NCI-H82 treated with DMSO at 0.1 percent for 48 hours (cell line): Measurements from ENCODE around the gene DAPP1.

Experiments
- DNase-seq: peaks from one replicate; lab custom pipeline; 2025; ENCODE audit not compliant: unreplicated experiment; lab: John Stamatoyannopoulos, UW

DAPP1 gene

GRCh38 chr4:99853190-99853589 is 36.6 kb downstream of the DAPP1 start:
- no peak for DNase-seq

- DNase-seq = no peak
Observed at GRCh38 chr4:99853999-99854398, 37.4 kb downstream of the DAPP1 start.

- no peak for DNase-seq
Observed at GRCh38 chr4:99855678-99856077, 39.1 kb downstream of the DAPP1 start.

- no peak for DNase-seq
Observed at GRCh38 chr4:99856166-99856565, 39.5 kb downstream of the DAPP1 start.

GRCh38 chr4:99857307-99857706 is 40.7 kb downstream of the DAPP1 start:
- no peak for DNase-seq

- no peak for DNase-seq
Observed at GRCh38 chr4:99859618-99860017, 43.0 kb downstream of the DAPP1 start.

- no peak for DNase-seq
Observed at GRCh38 chr4:99860521-99860920, 43.9 kb downstream of the DAPP1 start.

- DNase-seq = no peak
Observed at GRCh38 chr4:99861120-99861905, 44.7 kb downstream of the DAPP1 start.

- DNase-seq = no peak
Observed at GRCh38 chr4:99863804-99864203, 47.2 kb downstream of the DAPP1 start.

- no peak for DNase-seq
Observed at GRCh38 chr4:99868126-99868596, 51.5 kb downstream of the DAPP1 start.

- no peak for DNase-seq
Observed at GRCh38 chr4:99872570-99872969, 55.9 kb downstream of the DAPP1 start.

GRCh38 chr4:99875071-99875470 is 58.4 kb downstream of the DAPP1 start:
- DNase-seq = no peak

GRCh38 chr4:99876946-99877345 is 60.3 kb downstream of the DAPP1 start:
- no peak for DNase-seq

GRCh38 chr4:99878604-99879003 is 62.0 kb downstream of the DAPP1 start:
- DNase-seq = no peak

- DNase-seq = no peak
Observed at GRCh38 chr4:99879458-99879857, 62.8 kb downstream of the DAPP1 start.

GRCh38 chr4:99885063-99885664 is 68.5 kb downstream of the DAPP1 start:
- peak; percentile 1 for DNase-seq

GRCh38 chr4:99885687-99886086 is 69.1 kb downstream of the DAPP1 start:
- no peak for DNase-seq

GRCh38 chr4:99886146-99886545 is 69.5 kb downstream of the DAPP1 start:
- DNase-seq = peak; percentile 75

- DNase-seq = no peak
Observed at GRCh38 chr4:99887837-99888236, 71.2 kb downstream of the DAPP1 start.

- no peak for DNase-seq
Observed at GRCh38 chr4:99891351-99891750, 74.7 kb downstream of the DAPP1 start.

GRCh38 chr4:99893029-99893428 is 76.4 kb downstream of the DAPP1 start:
- DNase-seq = no peak

GRCh38 chr4:99893839-99894160 is 77.2 kb downstream of the DAPP1 start:
- DNase-seq = no peak
